Measurements from ENCODE around the gene MAP6. TPM values are rescaled to one million over a fixed set of nuclear protein-coding genes. Genes with fewer than 3 reads are reported as not detected.

Gene MAP6
- total RNA-seq, 1 experiment from 2014 or later, result not detected

GRCh38 chr11:75656044-75656727, 12.7 kb downstream of the MAP6 start (continued):
- no peak for TF ChIP-seq CTCF (IDR thresholded peaks at IDR 0.05 in 2 of 3, conservative IDR thresholded peaks at IDR 0.05 in 1 of 3; ENCODE audit: borderline replicate concordance in 1 of 3, insufficient read depth in 1 of 3, low read depth in 2 of 3, low read length in 2 of 3)

- Histone ChIP-seq H3K9ac (ENCODE audit: low read length) (no peak overlapping the region), H2AFZ (ENCODE audit: low read depth, low read length, poor library complexity, severe bottlenecking) (no peak overlapping the region), H3K9me2 (ENCODE audit: insufficient read depth) (no peaks in the 10 kb centered on the region), H3K4me2 (ENCODE audit: low read length) (no peak overlapping the region), H3K36me3 (ENCODE audit: control insufficient read depth in 1 of 2, insufficient read depth in 2 of 2, low read length in 2 of 2) (no peaks in the 10 kb centered on the region), H3K4me1 (ENCODE audit: control insufficient read depth in 1 of 2, insufficient read depth in 2 of 2, low read length in 2 of 2) (no peaks in the 10 kb centered on the region; a peak in 1 of 4 replicates), H3K4me3 (replicated peaks in 1 of 2; ENCODE audit: low read depth in 1 of 2, low read length in 2 of 2) (no peak overlapping the region), H3K9me3 (ENCODE audit: control insufficient read depth in 1 of 2, insufficient read depth in 1 of 2, low read depth in 1 of 2, low read length in 2 of 2) (no peaks in the 10 kb centered on the region), H4K20me1 (ENCODE audit: insufficient read depth) (no peaks in the 10 kb centered on the region), H3K27ac (ENCODE audit: low read depth, low read length) (no peak overlapping the region), H3K79me2 (ENCODE audit: insufficient read depth, low read length) (no peaks in the 10 kb centered on the region), H3K27me3 (ENCODE audit: insufficient read depth, low read length) (no peaks in the 10 kb centered on the region)
- intact Hi-C loops (cut with micrococcal nuclease), result no loop called here
- DNase-seq (ENCODE audit: low read depth, low spot score) (no peak), ATAC-seq (no peak)
- POLR2A ChIA-PET, result no interaction called here
- RAD21 ChIA-PET (ENCODE audit: low non-redundant PET in 1 of 2, low total read pairs in 2 of 2, uncharacterized antibody in 2 of 2, unreplicated experiment in 2 of 2), result no interaction called here
- CTCF ChIA-PET, result no interaction called here
- BruUV-seq (replicated peaks), result no TSS peak
- TF ChIP-seq ZFX (IDR thresholded peaks at IDR 0.05), result no peak
- TF ChIP-seq SP1 (IDR thresholded peaks at IDR 0.05; ENCODE audit: low read depth), result no peak
- TF ChIP-seq JUND (IDR thresholded peaks at IDR 0.05), result no peak
- no peak for TF ChIP-seq SIN3A (IDR thresholded peaks at IDR 0.05; ENCODE audit: low read depth)
- TF ChIP-seq ATF3 (IDR thresholded peaks at IDR 0.05), result no peak
- no peak for TF ChIP-seq YY1 (IDR thresholded peaks at IDR 0.05; ENCODE audit: extremely low read depth, insufficient replicate concordance, low read depth, low read length)
- no peak for TF ChIP-seq ELF1 (IDR thresholded peaks at IDR 0.05; ENCODE audit: borderline replicate concordance, low read depth)
- TF ChIP-seq EGR1 (IDR thresholded peaks at IDR 0.05; ENCODE audit: low read depth), result no peak
- TF ChIP-seq CTCF (IDR thresholded peaks at IDR 0.05 in 2 of 3, conservative IDR thresholded peaks at IDR 0.05 in 1 of 3; ENCODE audit: borderline replicate concordance in 1 of 3, insufficient read depth in 1 of 3, low read depth in 2 of 3, low read length in 2 of 3), result no peak
- no peak for TF ChIP-seq CEBPB (IDR thresholded peaks at IDR 0.05; ENCODE audit: low read depth)
These were observed 13.2 kb downstream of the MAP6 start for GRCh38 chr11:75655605-75656004.
